ENCODE data around the gene HSH2D.
"Not testable (repeated sequence)": the region's sequence is repeated elsewhere in the genome, so short reads cannot be mapped to it uniquely, and the experiment has no call there.

Gene HSH2D

GRCh38 chr19:16155128-16155527, 11.6 kb downstream of the HSH2D start:
- DNase-seq (ENCODE audit: low read depth) = no peak

- DNase-seq (ENCODE audit: low read depth) = no peak
Measured at GRCh38 chr19:16156904-16157303, 13.4 kb downstream of the HSH2D start.

- no peak for DNase-seq (ENCODE audit: low read depth)
Measured at GRCh38 chr19:16157601-16158000, 14.1 kb downstream of the HSH2D start.

- DNase-seq (ENCODE audit: low read depth) = no peak
Measured at GRCh38 chr19:16159655-16160054, 16.2 kb downstream of the HSH2D start.

- no peak for DNase-seq (ENCODE audit: low read depth)
Measured at GRCh38 chr19:16160445-16160942, 17.0 kb downstream of the HSH2D start.

- DNase-seq (ENCODE audit: low read depth) = no peak
Measured at GRCh38 chr19:16160943-16161560, 17.6 kb downstream of the HSH2D start.

GRCh38 chr19:16161840-16162239, 18.4 kb downstream of the HSH2D start:
- DNase-seq (ENCODE audit: low read depth) = no peak

- no peak for DNase-seq (ENCODE audit: low read depth)
Measured at GRCh38 chr19:16164222-16164890, 20.9 kb downstream of the HSH2D start.

GRCh38 chr19:16166417-16166816, 22.9 kb downstream of the HSH2D start:
- DNase-seq (ENCODE audit: low read depth) = no peak

GRCh38 chr19:16167055-16167454, 23.6 kb downstream of the HSH2D start:
- DNase-seq (ENCODE audit: low read depth) = no peak

GRCh38 chr19:16168465-16169081, 25.1 kb downstream of the HSH2D start:
- peak; percentile 91 for DNase-seq (ENCODE audit: low read depth)

- DNase-seq (ENCODE audit: low read depth) = no peak
Measured at GRCh38 chr19:16170134-16170533, 26.6 kb downstream of the HSH2D start.

GRCh38 chr19:16175954-16176353, 32.5 kb downstream of the HSH2D start:
- no peak for DNase-seq (ENCODE audit: low read depth)

GRCh38 chr19:16178866-16179265, 35.4 kb downstream of the HSH2D start:
- DNase-seq (ENCODE audit: low read depth) = not testable (repeated sequence)

GRCh38 chr19:16180611-16181010, 37.1 kb downstream of the HSH2D start:
- DNase-seq (ENCODE audit: low read depth) = no peak

- no peak for DNase-seq (ENCODE audit: low read depth)
Measured at GRCh38 chr19:16184665-16185122, 41.2 kb downstream of the HSH2D start.

GRCh38 chr19:16185123-16185767, 41.8 kb downstream of the HSH2D start, which contains the start of gene FAM32A:
Gene FAM32A, plus strand, starts transcription at chr19:16185410. Its CDS starts 33 bp downstream, at chr19:16185443.
- peak; percentile 99 for DNase-seq (ENCODE audit: low read depth)

GRCh38 chr19:16185768-16186123, 42.3 kb downstream of the HSH2D start:
- peak; percentile 42 for DNase-seq (ENCODE audit: low read depth)

GRCh38 chr19:16188521-16188920, 45.0 kb downstream of the HSH2D start:
- DNase-seq (ENCODE audit: low read depth) = no peak

GRCh38 chr19:16190198-16190597, 46.7 kb downstream of the HSH2D start:
- no peak for DNase-seq (ENCODE audit: low read depth)

- no peak for DNase-seq (ENCODE audit: low read depth)
Measured at GRCh38 chr19:16190736-16191135, 47.3 kb downstream of the HSH2D start.

GRCh38 chr19:16191216-16191908, 47.9 kb downstream of the HSH2D start:
- no peak for DNase-seq (ENCODE audit: low read depth)

Data from CMK (cell line).